HepG2 (cell line): ENCODE results near the gene PRRC2A. TPM values are rescaled to one million over a fixed set of nuclear protein-coding genes. Genes with fewer than 3 reads are reported as not detected.
A peak's percentile ranks its signal among the peaks of the same experiment; 100 is the strongest.

Source experiments
- DBP ChIP-seq: sonication (generic); formaldehyde crosslinking; IDR thresholded peaks from 2 replicates; pipeline ENCODE4 v1.4.0; 2020; ENCODE audit warnings: missing genetic modification reagents; ENCODE audit errors: not compliant biosample characterization
- FIP1L1 ChIP-seq: fragments of 200-400 bp; formaldehyde crosslinking; IDR thresholded peaks from 2 replicates; pipeline ENCODE4 v1.6.1; 2018; ENCODE audit warnings: low read depth, mild to moderate bottlenecking, low read length, moderate library complexity, borderline replicate concordance; ENCODE audit not compliant: insufficient read depth
- GATAD2A ChIP-seq: IDR thresholded peaks from 2 replicates; pipeline ENCODE4 v1.6.1; 2016
- HES4 ChIP-seq: sonication (generic); formaldehyde crosslinking; IDR thresholded peaks from 2 replicates; pipeline ENCODE4 v1.9.0; 2021; ENCODE audit warnings: mild to moderate bottlenecking, missing genetic modification reagents, borderline replicate concordance
- HNRNPH1 ChIP-seq: fragments of 200-400 bp; formaldehyde crosslinking; optimal IDR thresholded peaks from 2 replicates; pipeline ENCODE3; 2017; ENCODE audit warnings: mild to moderate bottlenecking, low read depth, low read length
- HOXD1 ChIP-seq: sonication (generic); formaldehyde crosslinking; IDR thresholded peaks from 2 replicates; pipeline ENCODE4 v1.5.0; 2020; ENCODE audit warnings: missing genetic modification reagents
- MTERF4 ChIP-seq: sonication (generic); formaldehyde crosslinking; IDR thresholded peaks from 2 replicates; pipeline ENCODE4 v1.8.0; 2023; ENCODE audit warnings: mild to moderate bottlenecking, missing genetic modification reagents
- PHF20 ChIP-seq: sonication (generic); formaldehyde crosslinking; IDR thresholded peaks from 2 replicates; pipeline ENCODE4 v1.5.0; 2020; ENCODE audit warnings: mild to moderate bottlenecking, missing genetic modification reagents
- POLR2G ChIP-seq: fragments of 200-400 bp; formaldehyde crosslinking; IDR thresholded peaks from 2 replicates; pipeline ENCODE4 v1.6.1; 2018; ENCODE audit warnings: mild to moderate bottlenecking, low read depth, low read length, moderate library complexity
- PRPF4 ChIP-seq: fragments of 200-400 bp; formaldehyde crosslinking; IDR thresholded peaks from 2 replicates; pipeline ENCODE4 v1.6.1; 2016; ENCODE audit warnings: low read length, low read depth; ENCODE audit not compliant: poor library complexity, severe bottlenecking
- RELA ChIP-seq: sonication (generic); formaldehyde crosslinking; IDR thresholded peaks from 2 replicates; pipeline ENCODE4 v1.4.0; 2020; ENCODE audit warnings: missing genetic modification reagents
- RFX3 ChIP-seq: IDR thresholded peaks from 2 replicates; pipeline ENCODE4 v1.6.1; 2016; ENCODE audit warnings: missing biosample characterization, missing genetic modification reagents
- RFX5 ChIP-seq: IDR thresholded peaks from 2 replicates; pipeline ENCODE4 v1.6.1; 2011; ENCODE audit warnings: low read depth, low read length, improper control_type of control experiment
- SRSF1 ChIP-seq: fragments of 200-400 bp; formaldehyde crosslinking; optimal IDR thresholded peaks from 2 replicates; pipeline ENCODE3; 2017; ENCODE audit warnings: mild to moderate bottlenecking, low read depth, low read length, moderate library complexity
- STAG1 ChIP-seq: sonication (generic); formaldehyde crosslinking; IDR thresholded peaks from 2 replicates; pipeline ENCODE4 v1.4.0; 2020; ENCODE audit warnings: missing genetic modification reagents
- TCF12 ChIP-seq, 2 experiments: fragments of 450-650 bp in 1 of 2; sonication (generic) in 1 of 2; formaldehyde crosslinking in 1 of 2; IDR thresholded peaks; 2 replicates each; pipeline versions ENCODE4 v1.6.1 to v1.8.0; 2017 to 2022; ENCODE audit warnings: antibody characterized with exemption in 1 of 2, mild to moderate bottlenecking in 1 of 2, missing genetic modification reagents in 1 of 2, moderate library complexity in 1 of 2
- THAP11 ChIP-seq: IDR thresholded peaks from 2 replicates; pipeline ENCODE4 v1.6.1; 2016; ENCODE audit warnings: missing biosample characterization, missing genetic modification reagents
- ZNF225 ChIP-seq: sonication (generic); formaldehyde crosslinking; IDR thresholded peaks from 2 replicates; pipeline ENCODE4 v1.4.0; 2020; ENCODE audit warnings: mild to moderate bottlenecking, missing genetic modification reagents
- ZNF30 ChIP-seq: sonication (generic); formaldehyde crosslinking; IDR thresholded peaks from 2 replicates; pipeline ENCODE4 v1.5.0; 2020; ENCODE audit warnings: mild to moderate bottlenecking, missing genetic modification reagents
- ZNF614 ChIP-seq: IDR thresholded peaks from 2 replicates; pipeline ENCODE4 v1.6.1; 2018; ENCODE audit warnings: missing biosample characterization, missing genetic modification reagents, inconsistent platforms, borderline replicate concordance
- ZNF710 ChIP-seq: sonication (generic); formaldehyde crosslinking; IDR thresholded peaks from 2 replicates; pipeline ENCODE4 v1.5.0; 2020; ENCODE audit warnings: mild to moderate bottlenecking, missing genetic modification reagents, borderline replicate concordance
- ZSCAN29 ChIP-seq: sonication (generic); formaldehyde crosslinking; conservative IDR thresholded peaks from 2 replicates; pipeline ENCODE4 v1.4.0; 2020; ENCODE audit warnings: mild to moderate bottlenecking, missing genetic modification reagents
- ZUFSP ChIP-seq: sonication (generic); formaldehyde crosslinking; IDR thresholded peaks from 2 replicates; pipeline ENCODE4 v1.9.0; 2021; ENCODE audit warnings: missing genetic modification reagents, mild to moderate bottlenecking, borderline replicate concordance
- polyA plus RNA-seq, 8 experiments: library from polyadenylated mRNA; depleted of rRNA in 3 of 8; stranded (reverse) in 7 of 8; unstranded in 1 of 8; fragments of >200 nt; fragmentation: Illumina TruSeq in 4 of 8; extraction: Trizol in 4 of 8; gene quantifications; 2 replicates each; pipeline versions ENCODE4 v1.2.1 to v1.2.3, GENCODE V29; 2011 to 2016; ENCODE audit warnings: low read depth in 4 of 8, missing spikeins in 1 of 8, mixed read lengths in 1 of 8; ENCODE audit not compliant: insufficient read depth in 1 of 8
- total RNA-seq, 5 experiments: library from RNA; depleted of rRNA; stranded (reverse); fragments of >200 nt; fragmentation: Illumina TruSeq; extraction: Trizol; gene quantifications; 2 replicates each; pipeline ENCODE4 v1.2.3, GENCODE V29; 2016; ENCODE audit warnings: low read depth in 1 of 5

The PRRC2A gene
- total and polyA plus RNA-seq, 2 of the 13 experiments (the other 11 are each of a cell fraction or from before 2014, with no cell fraction given), result 38.9 to 47.4 TPM

GRCh38 chr6:31655349-31656237, 35.1 kb downstream of the PRRC2A start, which contains the start of gene APOM (continued):
- TF ChIP-seq ZNF614 (CRISPR knock-in tag), result peak; percentile 99
- peak; percentile 80 for TF ChIP-seq HNRNPH1
- no peak for TF ChIP-seq RFX5
- TF ChIP-seq DBP (CRISPR knock-in tag), result no peak
- no peak for TF ChIP-seq ZNF30 (CRISPR knock-in tag)
- TF ChIP-seq RFX3 (CRISPR knock-in tag), result no peak
- TF ChIP-seq HES4 (CRISPR knock-in tag), result no peak
- TF ChIP-seq STAG1 (CRISPR knock-in tag), result peak; percentile 34; the same call in 1 of the 2 replicates
- TF ChIP-seq ZUFSP (CRISPR knock-in tag), result no peak
- peak; percentile 89 for TF ChIP-seq THAP11 (CRISPR knock-in tag)
- TF ChIP-seq ZNF225 (CRISPR knock-in tag), result peak; percentile 17; the same call in 1 of the 2 replicates
- no peak for TF ChIP-seq TCF12 (IDR thresholded peaks at IDR 0.05)
- no peak for TF ChIP-seq TCF12 (CRISPR knock-in tag; IDR thresholded peaks at IDR 0.05)
- TF ChIP-seq POLR2G, result peak; percentile 99
- no peak for TF ChIP-seq HOXD1 (CRISPR knock-in tag)
- no peak for TF ChIP-seq PRPF4
- TF ChIP-seq PHF20 (CRISPR knock-in tag), result no peak; the same call in 1 of the 2 replicates
- TF ChIP-seq MTERF4 (CRISPR knock-in tag), result 0 out of 2 replicates have a peak, but pooled peaks have one; percentile 25
- TF ChIP-seq ZSCAN29 (CRISPR knock-in tag), result peak; percentile 97
- peak; percentile 23; the same call in 1 of the 2 replicates for TF ChIP-seq RELA (CRISPR knock-in tag)
- TF ChIP-seq SRSF1, result no peak
- peak; percentile 96 for TF ChIP-seq ZNF710
- TF ChIP-seq GATAD2A (CRISPR knock-in tag), result peak; percentile 99
- TF ChIP-seq FIP1L1, result no peak; the same call in 1 of the 2 replicates
